ENCODE results near the gene NUB1.

Gene NUB1

GRCh38 chr7:151341357-151342101 lies at the start of gene NUB1:
TSS of gene NUB1 (plus strand) at chr7:151341812. CDS start at chr7:151345350, 3,538 bp downstream.
- DNase-seq: peak; percentile 97

GRCh38 chr7:151292850-151293249 lies 48.8 kb upstream of the NUB1 start:
- DNase-seq: no peak

GRCh38 chr7:151296202-151296992 lies 45.2 kb upstream of the NUB1 start:
- no peak for DNase-seq

- DNase-seq: no peak
Measured at GRCh38 chr7:151298765-151299164, 42.8 kb upstream of the NUB1 start.

- DNase-seq: no peak
Measured at GRCh38 chr7:151299530-151299929, 42.1 kb upstream of the NUB1 start.

- DNase-seq: no peak
Measured at GRCh38 chr7:151299940-151300645, 41.5 kb upstream of the NUB1 start.

GRCh38 chr7:151301471-151302462 lies 39.8 kb upstream of the NUB1 start:
- no peak for DNase-seq

- DNase-seq: peak; percentile 49
Measured at GRCh38 chr7:151304251-151304650, 37.4 kb upstream of the NUB1 start.

GRCh38 chr7:151304856-151305255 lies 36.8 kb upstream of the NUB1 start:
- DNase-seq: peak; percentile 73

GRCh38 chr7:151306374-151306773 lies 35.2 kb upstream of the NUB1 start:
- no peak for DNase-seq

- DNase-seq: no peak
Measured at GRCh38 chr7:151306860-151307259, 34.8 kb upstream of the NUB1 start.

- DNase-seq: no peak
Measured at GRCh38 chr7:151307536-151307935, 34.1 kb upstream of the NUB1 start.

- no peak for DNase-seq
Measured at GRCh38 chr7:151308256-151308655, 33.4 kb upstream of the NUB1 start.

GRCh38 chr7:151308791-151309190 lies 32.8 kb upstream of the NUB1 start:
- no peak for DNase-seq

- DNase-seq: no peak
Measured at GRCh38 chr7:151309311-151309710, 32.3 kb upstream of the NUB1 start.

GRCh38 chr7:151310578-151310977 lies 31.0 kb upstream of the NUB1 start:
- DNase-seq: peak; percentile 67

GRCh38 chr7:151311294-151311864 lies 30.2 kb upstream of the NUB1 start:
- peak; percentile 91 for DNase-seq

- no peak for DNase-seq
Measured at GRCh38 chr7:151312356-151312755, 29.3 kb upstream of the NUB1 start.

GRCh38 chr7:151312831-151313809 lies 28.5 kb upstream of the NUB1 start:
- DNase-seq: no peak

- DNase-seq: no peak
Measured at GRCh38 chr7:151313857-151314256, 27.8 kb upstream of the NUB1 start.

- no peak for DNase-seq
Measured at GRCh38 chr7:151314401-151314800, 27.2 kb upstream of the NUB1 start.
